Activated naive CD4-positive, alpha-beta T cell treated with anti-CD3 and anti-CD28 coated beads, Interleukin-2, amount 50 U/mL, for 24 hours (primary cell): ENCODE results near the gene SUMO2.

Experiments
- H3K27ac Mint-ChIP-seq: one replicate; pipeline ENCODE4 v1.8.0; 2021; ENCODE audit warnings: mild to moderate bottlenecking, mixed read lengths
- H3K27me3 Mint-ChIP-seq: one replicate; pipeline ENCODE4 v1.8.0; 2021; ENCODE audit warnings: mixed read lengths
- H3K36me3 Mint-ChIP-seq: one replicate; pipeline ENCODE4 v1.8.0; 2021; ENCODE audit warnings: mixed read lengths
- H3K4me1 Mint-ChIP-seq: one replicate; pipeline ENCODE4 v1.8.0; 2021; ENCODE audit warnings: mixed read lengths
- H3K4me3 Mint-ChIP-seq: one replicate; pipeline ENCODE4 v1.8.0; 2021; ENCODE audit warnings: mild to moderate bottlenecking, mixed read lengths
- H3K9me3 Mint-ChIP-seq: one replicate; pipeline ENCODE4 v1.8.0; 2021; ENCODE audit warnings: mixed read lengths

Gene SUMO2

GRCh38 chr17:75124041-75124818, 58.5 kb downstream of the SUMO2 start:
- Mint-ChIP-seq H3K27ac (peak overlapping the region; percentile 68), H3K36me3 (peaks cover 2% of the 10 kb centered on the region), H3K4me1 (peaks cover 29% of the 10 kb centered on the region), H3K27me3 (no peaks in the 10 kb centered on the region), H3K9me3 (no peaks in the 10 kb centered on the region), H3K4me3 (no peak overlapping the region)

GRCh38 chr17:75118307-75118706, 64.5 kb downstream of the SUMO2 start:
- H3K27ac Mint-ChIP-seq, result no peak overlapping the region
- H3K36me3 Mint-ChIP-seq, result peaks cover 5% of the 10 kb centered on the region
- peaks cover 23% of the 10 kb centered on the region for H3K4me1 Mint-ChIP-seq
- H3K4me3 Mint-ChIP-seq, result no peak overlapping the region
- no peaks in the 10 kb centered on the region for H3K9me3 Mint-ChIP-seq
- H3K27me3 Mint-ChIP-seq, result no peaks in the 10 kb centered on the region

GRCh38 chr17:75116737-75117136, 66.0 kb downstream of the SUMO2 start:
- Mint-ChIP-seq H3K27ac (no peak overlapping the region), H3K4me3 (no peak overlapping the region), H3K27me3 (no peaks in the 10 kb centered on the region), H3K36me3 (peaks cover 7% of the 10 kb centered on the region), H3K9me3 (no peaks in the 10 kb centered on the region), H3K4me1 (peaks cover 29% of the 10 kb centered on the region)
